ENCODE results near the gene SLAIN2. TPM values are rescaled to one million over a fixed set of nuclear protein-coding genes. Genes with fewer than 3 reads are reported as not detected.
"Not testable (repeated sequence)": the region's sequence is repeated elsewhere in the genome, so short reads cannot be mapped to it uniquely, and the experiment has no call there.

Gene SLAIN2
- polyA plus RNA-seq, 4 donors: 21.1 to 34.4 (median 21.7) TPM

- Histone ChIP-seq H3K27me3 (ENCODE audit: control insufficient read depth in 3 of 3, insufficient read depth in 3 of 3, low read length in 3 of 3) (no peaks in the 10 kb centered on the region), H3K9me3 (ENCODE audit: control insufficient read depth in 2 of 2, insufficient read depth in 1 of 2, low read depth in 1 of 2, low read length in 1 of 2) (no peaks in the 10 kb centered on the region), H3K27ac (ENCODE audit: low read depth in 1 of 3, low read length in 2 of 3) (no peak overlapping the region), H3K4me3 (ENCODE audit: low read depth in 1 of 3, low read length in 3 of 3) (no peak overlapping the region), H3K36me3 (ENCODE audit: control insufficient read depth in 3 of 3, insufficient read depth in 2 of 3, low read depth in 1 of 3, low read length in 3 of 3) (no peaks in the 10 kb centered on the region), H3K4me1 (ENCODE audit: control insufficient read depth in 3 of 3, insufficient read depth in 2 of 3, low read depth in 1 of 3, low read length in 2 of 3) (peaks cover 0 to 4% (median 0%) of the 10 kb centered on the region in 3 donors)
- WGBS, 3 donors: 69 to 84% (median 81%) methylated on average over 2 of the region's 2 CpGs
- DNase-seq (no peak), FAIRE-seq (no peak)
Measured at GRCh38 chr4:48439988-48440387, 98.7 kb downstream of the SLAIN2 start.

DNA sequence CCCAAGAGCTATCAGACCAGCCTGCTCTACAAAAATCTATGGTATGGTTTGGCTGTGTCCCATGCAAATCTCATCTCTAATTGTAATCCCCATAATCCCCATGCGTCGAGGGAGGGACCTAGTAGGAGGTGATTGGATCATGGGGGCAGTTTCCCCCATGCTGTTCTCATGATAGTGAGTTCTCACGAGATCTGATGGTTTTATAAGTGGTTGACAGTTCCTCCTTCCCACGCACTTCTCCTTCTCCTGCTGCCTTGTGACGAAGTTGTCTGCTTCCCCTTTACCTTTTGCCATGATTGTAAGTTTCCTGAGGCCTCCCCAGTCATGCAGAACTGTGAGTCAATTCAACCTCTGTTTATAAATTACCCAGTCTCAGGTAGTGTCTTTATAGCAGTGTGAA is 99.6 kb downstream of the SLAIN2 start:
- not testable (repeated sequence) for DNase-seq; H3K9me3 ChIP-seq (ENCODE audit: control insufficient read depth in 2 of 2, insufficient read depth in 1 of 2, low read depth in 1 of 2, low read length in 1 of 2); H3K4me3 ChIP-seq (ENCODE audit: low read depth in 1 of 3, low read length in 3 of 3); FAIRE-seq; H3K27me3 ChIP-seq (ENCODE audit: control insufficient read depth in 3 of 3, insufficient read depth in 3 of 3, low read length in 3 of 3); H3K4me1 ChIP-seq (ENCODE audit: control insufficient read depth in 3 of 3, insufficient read depth in 2 of 3, low read depth in 1 of 3, low read length in 2 of 3); H3K27ac ChIP-seq (ENCODE audit: low read depth in 1 of 3, low read length in 2 of 3); H3K36me3 ChIP-seq (ENCODE audit: control insufficient read depth in 3 of 3, insufficient read depth in 2 of 3, low read depth in 1 of 3, low read length in 3 of 3)
- WGBS, 3 donors: 77 to 86% (median 78%) methylated on average over 5 of the region's 5 CpGs

DNA sequence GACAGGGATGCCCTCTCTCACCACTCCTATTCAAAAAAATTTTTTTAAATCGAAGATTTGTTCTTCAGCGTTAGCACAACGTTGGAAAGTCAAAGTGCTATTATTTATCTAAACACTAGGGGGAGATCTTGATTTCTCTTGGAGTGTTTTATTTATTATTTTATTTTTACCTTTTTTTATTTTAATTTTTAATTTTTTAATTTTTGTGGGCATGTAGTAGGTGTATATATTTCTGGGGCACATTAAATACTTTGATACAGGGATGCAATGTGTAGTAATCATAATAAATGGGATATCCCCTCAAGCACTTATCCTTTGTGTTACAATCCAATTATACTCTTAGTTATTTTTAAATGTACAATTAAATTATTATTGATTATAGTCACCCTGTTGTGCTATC is 104.4 kb downstream of the SLAIN2 start:
- DNase-seq (peak in 1 of 2 donors; percentile 12), FAIRE-seq (peak; percentile 41)
- Histone ChIP-seq H3K9me3 (ENCODE audit: control insufficient read depth in 2 of 2, insufficient read depth in 1 of 2, low read depth in 1 of 2, low read length in 1 of 2) (no peaks in the 10 kb centered on the region), H3K4me3 (ENCODE audit: low read depth in 1 of 3, low read length in 3 of 3) (no peak overlapping the region), H3K36me3 (ENCODE audit: control insufficient read depth in 3 of 3, insufficient read depth in 2 of 3, low read depth in 1 of 3, low read length in 3 of 3) (no peaks in the 10 kb centered on the region), H3K27ac (ENCODE audit: low read depth in 1 of 3, low read length in 2 of 3) (no peak overlapping the region), H3K27me3 (ENCODE audit: control insufficient read depth in 3 of 3, insufficient read depth in 3 of 3, low read length in 3 of 3) (no peaks in the 10 kb centered on the region), H3K4me1 (ENCODE audit: control insufficient read depth in 3 of 3, insufficient read depth in 2 of 3, low read depth in 1 of 3, low read length in 2 of 3) (no peaks in the 10 kb centered on the region)
- 0 to 15% (median 3%) methylated on average over 3 of the region's 3 CpGs for WGBS, 3 donors

DNA sequence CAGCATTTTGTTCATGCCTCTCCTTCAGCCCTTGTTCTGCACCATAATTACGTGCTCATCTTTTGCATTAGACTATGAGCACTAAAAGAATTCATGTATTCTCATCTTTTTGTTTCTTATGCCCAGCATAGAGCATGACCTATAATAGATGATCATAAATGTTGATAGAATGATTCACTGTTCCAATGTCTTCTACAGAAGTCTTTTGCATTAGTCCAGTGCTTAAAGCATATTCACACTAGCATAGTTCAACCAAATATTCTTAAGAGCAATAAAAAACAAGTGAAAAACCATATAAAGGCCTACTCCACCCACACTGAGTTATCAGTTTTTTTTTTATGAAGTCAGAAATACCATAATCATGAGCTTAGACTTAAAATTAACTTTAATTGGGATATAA is 105.3 kb downstream of the SLAIN2 start:
- no peaks in the 10 kb centered on the region for H3K36me3 ChIP-seq (ENCODE audit: control insufficient read depth in 3 of 3, insufficient read depth in 2 of 3, low read depth in 1 of 3, low read length in 3 of 3)
- 79 to 97% (median 83%) methylated on average over 1 of the region's 1 CpG for WGBS, 3 donors
- no peak for FAIRE-seq

GRCh38 chr4:48449151-48449550 is 107.8 kb downstream of the SLAIN2 start:
- no peak for FAIRE-seq

More for the DNA sequence above, 105.3 kb downstream of the SLAIN2 start:
- H3K9me3 ChIP-seq (ENCODE audit: control insufficient read depth in 2 of 2, insufficient read depth in 1 of 2, low read depth in 1 of 2, low read length in 1 of 2): no peaks in the 10 kb centered on the region
- H3K4me3 ChIP-seq (ENCODE audit: low read depth in 1 of 3, low read length in 3 of 3): no peak overlapping the region
- DNase-seq: no peak
- H3K27me3 ChIP-seq (ENCODE audit: control insufficient read depth in 3 of 3, insufficient read depth in 3 of 3, low read length in 3 of 3): no peaks in the 10 kb centered on the region
- no peak overlapping the region for H3K27ac ChIP-seq (ENCODE audit: low read depth in 1 of 3, low read length in 2 of 3)
- no peaks in the 10 kb centered on the region for H3K4me1 ChIP-seq (ENCODE audit: control insufficient read depth in 3 of 3, insufficient read depth in 2 of 3, low read depth in 1 of 3, low read length in 2 of 3)

DNA sequence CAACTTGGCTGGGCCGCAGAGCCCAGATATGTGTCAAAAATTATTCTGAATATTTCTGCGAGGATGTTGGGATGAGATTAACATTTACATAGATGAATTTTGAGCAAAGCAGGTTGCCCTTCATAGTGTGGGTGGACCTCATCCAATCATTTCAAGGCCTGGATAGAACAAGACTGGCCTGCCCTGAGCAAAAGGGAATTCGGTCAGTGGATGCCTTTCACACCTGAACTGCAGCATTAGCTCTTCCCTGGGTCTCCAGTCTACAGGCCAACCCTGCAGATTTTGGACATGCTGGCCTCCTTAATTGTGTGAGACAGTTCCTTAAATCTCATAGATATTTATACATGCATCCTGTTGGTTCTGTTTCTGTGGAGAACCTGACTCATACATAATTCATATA is 109.4 kb downstream of the SLAIN2 start:
- FAIRE-seq: no peak
- H3K36me3 ChIP-seq (ENCODE audit: control insufficient read depth in 3 of 3, insufficient read depth in 2 of 3, low read depth in 1 of 3, low read length in 3 of 3): no peaks in the 10 kb centered on the region
- no peak for DNase-seq
- H3K27ac ChIP-seq (ENCODE audit: low read depth in 1 of 3, low read length in 2 of 3): no peak overlapping the region
- H3K4me3 ChIP-seq (ENCODE audit: low read depth in 1 of 3, low read length in 3 of 3): no peak overlapping the region
- H3K9me3 ChIP-seq (ENCODE audit: control insufficient read depth in 2 of 2, insufficient read depth in 1 of 2, low read depth in 1 of 2, low read length in 1 of 2): no peaks in the 10 kb centered on the region
- 91 to 98% (median 95%) methylated on average over 3 of the region's 3 CpGs for WGBS, 3 donors
- H3K4me1 ChIP-seq (ENCODE audit: control insufficient read depth in 3 of 3, insufficient read depth in 2 of 3, low read depth in 1 of 3, low read length in 2 of 3): no peaks in the 10 kb centered on the region
- H3K27me3 ChIP-seq (ENCODE audit: control insufficient read depth in 3 of 3, insufficient read depth in 3 of 3, low read length in 3 of 3): no peaks in the 10 kb centered on the region

More at GRCh38 chr4:48449151-48449550, 107.8 kb downstream of the SLAIN2 start:
- H3K4me3 ChIP-seq (ENCODE audit: low read depth in 1 of 3, low read length in 3 of 3): no peak overlapping the region
- H3K27ac ChIP-seq (ENCODE audit: low read depth in 1 of 3, low read length in 2 of 3): no peak overlapping the region
- no peaks in the 10 kb centered on the region for H3K9me3 ChIP-seq (ENCODE audit: control insufficient read depth in 2 of 2, insufficient read depth in 1 of 2, low read depth in 1 of 2, low read length in 1 of 2)
- no peaks in the 10 kb centered on the region for H3K4me1 ChIP-seq (ENCODE audit: control insufficient read depth in 3 of 3, insufficient read depth in 2 of 3, low read depth in 1 of 3, low read length in 2 of 3)
- H3K36me3 ChIP-seq (ENCODE audit: control insufficient read depth in 3 of 3, insufficient read depth in 2 of 3, low read depth in 1 of 3, low read length in 3 of 3): no peaks in the 10 kb centered on the region
- DNase-seq: no peak
- H3K27me3 ChIP-seq (ENCODE audit: control insufficient read depth in 3 of 3, insufficient read depth in 3 of 3, low read length in 3 of 3): no peaks in the 10 kb centered on the region
- 87 to 88% (median 88%) methylated on average over 10 of the region's 10 CpGs for WGBS, 3 donors

- not testable (repeated sequence) for H3K4me3 ChIP-seq (ENCODE audit: low read depth in 1 of 3, low read length in 3 of 3); H3K27me3 ChIP-seq (ENCODE audit: control insufficient read depth in 3 of 3, insufficient read depth in 3 of 3, low read length in 3 of 3); H3K4me1 ChIP-seq (ENCODE audit: control insufficient read depth in 3 of 3, insufficient read depth in 2 of 3, low read depth in 1 of 3, low read length in 2 of 3); DNase-seq; H3K36me3 ChIP-seq (ENCODE audit: control insufficient read depth in 3 of 3, insufficient read depth in 2 of 3, low read depth in 1 of 3, low read length in 3 of 3); FAIRE-seq; H3K9me3 ChIP-seq (ENCODE audit: control insufficient read depth in 2 of 2, insufficient read depth in 1 of 2, low read depth in 1 of 2, low read length in 1 of 2); H3K27ac ChIP-seq (ENCODE audit: low read depth in 1 of 3, low read length in 2 of 3)
- 82 to 92% (median 88%) methylated on average over 3 of the region's 3 CpGs for WGBS, 3 donors
Measured at GRCh38 chr4:48451656-48452055, 110.3 kb downstream of the SLAIN2 start.

DNA sequence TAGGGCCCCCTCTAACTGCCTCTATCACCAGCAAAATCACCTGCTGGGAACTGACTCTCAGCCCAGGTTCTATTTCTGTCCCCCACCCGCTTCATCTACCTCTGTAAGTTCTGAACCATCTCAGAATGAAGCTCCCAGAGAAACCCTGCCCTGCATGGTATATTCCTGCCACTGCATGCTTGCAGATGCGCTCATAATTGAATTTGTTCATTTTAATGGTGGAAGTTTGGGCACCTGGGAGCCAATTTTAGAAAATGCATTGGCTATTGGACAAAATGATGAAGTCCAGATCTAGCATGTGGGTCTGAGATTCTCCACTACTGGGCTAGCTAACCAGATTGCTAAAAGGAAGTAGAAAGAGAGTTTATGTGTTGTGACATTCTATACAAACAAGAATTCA is 113.3 kb downstream of the SLAIN2 start:
- Histone ChIP-seq H3K36me3 (ENCODE audit: control insufficient read depth in 3 of 3, insufficient read depth in 2 of 3, low read depth in 1 of 3, low read length in 3 of 3) (no peaks in the 10 kb centered on the region), H3K27me3 (ENCODE audit: control insufficient read depth in 3 of 3, insufficient read depth in 3 of 3, low read length in 3 of 3) (no peaks in the 10 kb centered on the region), H3K4me3 (ENCODE audit: low read depth in 1 of 3, low read length in 3 of 3) (no peak overlapping the region), H3K4me1 (ENCODE audit: control insufficient read depth in 3 of 3, insufficient read depth in 2 of 3, low read depth in 1 of 3, low read length in 2 of 3) (no peaks in the 10 kb centered on the region), H3K27ac (ENCODE audit: low read depth in 1 of 3, low read length in 2 of 3) (no peak overlapping the region), H3K9me3 (ENCODE audit: control insufficient read depth in 2 of 2, insufficient read depth in 1 of 2, low read depth in 1 of 2, low read length in 1 of 2) (no peaks in the 10 kb centered on the region)
- 90 to 95% (median 93%) methylated on average over 2 of the region's 2 CpGs for WGBS, 3 donors
- no peak for DNase-seq
- FAIRE-seq: no peak

DNA sequence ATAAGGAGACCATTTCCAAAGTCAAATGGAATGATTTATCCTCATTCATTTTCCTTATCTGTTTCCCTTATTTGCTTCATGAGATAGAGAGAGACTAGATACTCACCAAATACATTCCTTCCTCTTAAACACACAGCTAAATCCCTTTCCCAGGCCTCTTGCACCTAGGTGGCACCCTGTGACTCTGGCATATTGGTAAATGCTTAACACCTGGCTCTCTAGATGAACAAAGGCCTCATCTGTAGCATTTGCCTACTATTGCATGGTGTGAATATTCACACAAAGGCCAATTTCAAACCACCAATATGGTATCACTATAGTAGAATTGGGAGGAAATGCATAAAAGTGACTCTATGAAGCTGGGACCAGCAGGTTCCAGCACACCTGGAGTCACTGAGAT is 119.7 kb downstream of the SLAIN2 start:
- H3K4me1 ChIP-seq (ENCODE audit: control insufficient read depth in 3 of 3, insufficient read depth in 2 of 3, low read depth in 1 of 3, low read length in 2 of 3): no peaks in the 10 kb centered on the region
- H3K27ac ChIP-seq (ENCODE audit: low read depth in 1 of 3, low read length in 2 of 3): no peak overlapping the region
- no peak overlapping the region for H3K4me3 ChIP-seq (ENCODE audit: low read depth in 1 of 3, low read length in 3 of 3)
- DNase-seq: no peak
- H3K27me3 ChIP-seq (ENCODE audit: control insufficient read depth in 3 of 3, insufficient read depth in 3 of 3, low read length in 3 of 3): no peaks in the 10 kb centered on the region
- FAIRE-seq: no peak
- no peaks in the 10 kb centered on the region for H3K36me3 ChIP-seq (ENCODE audit: control insufficient read depth in 3 of 3, insufficient read depth in 2 of 3, low read depth in 1 of 3, low read length in 3 of 3)
- peaks cover 0 to 6% of the 10 kb centered on the region in 2 donors for H3K9me3 ChIP-seq (ENCODE audit: control insufficient read depth in 2 of 2, insufficient read depth in 1 of 2, low read depth in 1 of 2, low read length in 1 of 2)
